ENCODE measurements around the gene ADGRG4.
"Not testable (repeated sequence)": the region's sequence is repeated elsewhere in the genome, so short reads cannot be mapped to it uniquely, and the experiment has no call there.

The ADGRG4 gene

DNA sequence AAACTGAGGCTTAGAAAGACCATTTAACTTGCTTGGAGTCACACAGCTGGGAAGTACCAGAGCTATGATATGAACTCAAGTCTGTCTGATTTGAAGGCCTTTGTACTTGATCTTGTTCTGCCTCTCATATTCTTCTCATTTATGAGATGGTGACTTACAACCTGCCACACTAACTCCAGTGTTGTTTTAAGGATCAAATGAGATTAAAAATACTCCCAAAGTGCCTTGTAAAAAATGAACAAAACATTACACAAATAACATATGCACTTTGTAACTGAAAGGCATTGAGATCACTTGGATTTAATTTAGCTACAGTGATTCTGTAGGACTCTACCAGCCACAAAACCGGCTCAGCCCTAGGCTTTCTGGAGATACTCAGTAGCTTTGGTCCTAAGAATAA, 33.9 kb upstream of the ADGRG4 start:
- H3K9me3 ChIP-seq (ENCODE audit: insufficient read depth, low read depth, low read length) = no peaks in the 10 kb centered on the region
- WGBS = 94% methylated on average over 1 of the region's 1 CpG
- H3K4me1 ChIP-seq (ENCODE audit: insufficient read depth, low read length) = no peaks in the 10 kb centered on the region
- H3K36me3 ChIP-seq (ENCODE audit: insufficient read depth, low read length) = no peaks in the 10 kb centered on the region
- H3K9ac ChIP-seq (ENCODE audit: low read depth, low read length) = no peak overlapping the region
- H3K27me3 ChIP-seq (ENCODE audit: insufficient read depth, low read length) = no peaks in the 10 kb centered on the region
- no peak overlapping the region for H3K4me3 ChIP-seq (ENCODE audit: low read length)
- no peak overlapping the region for H3K27ac ChIP-seq (ENCODE audit: low read depth, low read length)

DNA sequence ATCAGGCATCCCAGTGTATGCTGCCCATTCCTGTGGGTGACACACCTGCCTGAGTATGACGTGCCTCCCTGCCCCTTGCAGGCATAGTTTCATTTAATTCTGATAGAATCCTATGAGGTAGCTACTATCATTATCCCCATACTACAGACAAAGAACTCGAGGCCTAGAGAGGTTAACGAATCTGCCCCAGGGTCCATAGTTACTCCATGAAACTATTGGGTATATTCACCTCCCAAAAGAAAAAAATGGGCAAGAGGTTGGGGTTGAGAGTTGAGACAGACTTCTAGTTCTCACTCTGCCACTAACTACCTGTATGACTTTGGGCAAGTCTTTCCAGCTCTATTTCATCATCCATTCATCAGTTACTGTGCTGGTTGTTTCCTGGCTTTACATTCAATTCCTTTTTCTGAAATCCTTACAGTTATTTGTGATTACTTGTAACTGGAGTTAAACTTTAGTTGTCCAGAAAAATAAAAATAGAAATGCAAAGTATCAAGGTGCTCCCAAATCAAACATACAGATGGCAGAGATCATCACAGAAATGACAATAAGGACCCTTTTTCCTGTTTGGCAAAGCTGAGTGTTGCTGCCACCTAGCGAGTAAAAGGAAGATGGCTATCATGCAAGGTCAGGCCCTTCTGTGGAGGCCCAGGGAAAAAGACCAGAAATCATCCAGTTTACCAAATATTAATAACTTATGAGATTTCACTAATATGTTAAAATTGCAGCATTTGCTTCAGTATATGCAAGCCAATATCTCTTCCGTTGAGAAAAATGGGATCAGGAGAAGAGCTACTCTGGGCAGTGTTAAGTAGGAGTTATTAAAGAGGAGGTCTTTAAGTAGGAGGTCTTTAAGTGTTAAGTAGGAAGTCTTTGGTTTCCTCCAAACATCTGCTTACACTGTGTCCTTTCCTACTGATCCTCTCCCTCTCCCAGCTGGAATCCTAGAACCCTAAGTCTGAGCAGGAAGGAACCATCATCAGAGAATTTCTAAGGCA, 32.4 kb upstream of the ADGRG4 start:
- Histone ChIP-seq H3K9ac (ENCODE audit: low read depth, low read length) (no peak overlapping the region), H3K9me3 (ENCODE audit: insufficient read depth, low read depth, low read length) (no peaks in the 10 kb centered on the region), H3K36me3 (ENCODE audit: insufficient read depth, low read length) (no peaks in the 10 kb centered on the region), H3K4me1 (ENCODE audit: insufficient read depth, low read length) (no peaks in the 10 kb centered on the region), H3K27ac (ENCODE audit: low read depth, low read length) (no peak overlapping the region), H3K27me3 (ENCODE audit: insufficient read depth, low read length) (no peaks in the 10 kb centered on the region), H3K4me3 (ENCODE audit: low read length) (no peak overlapping the region)
- 19% methylated on average over 3 of the region's 5 CpGs for whole genome bisulfite sequencing

DNA sequence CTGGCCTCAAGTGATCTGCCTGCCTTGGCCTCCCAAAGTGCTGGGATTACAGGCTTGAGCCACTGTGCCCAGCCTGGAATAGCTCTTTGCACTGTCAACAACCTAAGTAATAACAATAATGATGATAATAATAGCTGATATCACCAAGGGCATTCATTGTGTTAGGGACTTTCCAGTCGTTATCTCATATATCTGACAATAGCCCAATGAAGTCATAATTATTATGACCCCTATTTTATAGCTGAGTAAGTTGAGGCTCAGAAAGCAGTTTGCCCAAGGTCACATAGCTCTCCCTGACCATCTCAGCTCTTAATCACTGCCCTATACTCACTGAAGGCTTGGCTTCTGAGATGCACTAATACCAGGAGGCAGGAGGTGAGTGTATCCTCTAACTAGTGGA, 30.8 kb upstream of the ADGRG4 start:
- H3K36me3 ChIP-seq (ENCODE audit: insufficient read depth, low read length) = no peaks in the 10 kb centered on the region
- H3K4me3 ChIP-seq (ENCODE audit: low read length) = no peak overlapping the region
- H3K9me3 ChIP-seq (ENCODE audit: insufficient read depth, low read depth, low read length) = no peaks in the 10 kb centered on the region
- WGBS = no CpG with 5 or more reads among the region's 1 CpG
- H3K9ac ChIP-seq (ENCODE audit: low read depth, low read length) = no peak overlapping the region
- no peak overlapping the region for H3K27ac ChIP-seq (ENCODE audit: low read depth, low read length)
- no peaks in the 10 kb centered on the region for H3K4me1 ChIP-seq (ENCODE audit: insufficient read depth, low read length)
- H3K27me3 ChIP-seq (ENCODE audit: insufficient read depth, low read length) = no peaks in the 10 kb centered on the region

DNA sequence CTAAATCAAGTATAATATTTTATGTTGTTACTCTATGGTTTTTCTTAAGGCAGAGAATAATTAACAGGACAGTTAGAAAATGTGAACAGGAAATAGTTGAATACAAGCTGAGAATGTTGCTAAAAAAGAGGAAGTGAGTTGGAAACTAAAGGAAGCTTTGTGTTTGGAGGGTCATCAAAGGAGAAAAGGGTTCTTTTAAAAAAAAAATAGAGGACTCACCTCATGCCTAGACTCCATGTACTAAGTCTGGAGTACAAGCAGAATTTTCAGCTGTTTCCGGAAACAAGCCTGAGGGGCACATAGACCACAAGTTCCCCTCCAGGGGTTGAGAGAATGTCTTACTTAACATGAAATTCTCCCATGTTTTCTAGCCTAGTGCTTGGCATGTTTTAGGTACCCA, 29.5 kb upstream of the ADGRG4 start:
- Histone ChIP-seq H3K27ac (ENCODE audit: low read depth, low read length) (no peak overlapping the region), H3K36me3 (ENCODE audit: insufficient read depth, low read length) (no peaks in the 10 kb centered on the region), H3K4me3 (ENCODE audit: low read length) (no peak overlapping the region), H3K9me3 (ENCODE audit: insufficient read depth, low read depth, low read length) (no peaks in the 10 kb centered on the region), H3K9ac (ENCODE audit: low read depth, low read length) (no peak overlapping the region), H3K4me1 (ENCODE audit: insufficient read depth, low read length) (no peaks in the 10 kb centered on the region), H3K27me3 (ENCODE audit: insufficient read depth, low read length) (no peaks in the 10 kb centered on the region)
- WGBS = 100% methylated on average over 1 of the region's 1 CpG

DNA sequence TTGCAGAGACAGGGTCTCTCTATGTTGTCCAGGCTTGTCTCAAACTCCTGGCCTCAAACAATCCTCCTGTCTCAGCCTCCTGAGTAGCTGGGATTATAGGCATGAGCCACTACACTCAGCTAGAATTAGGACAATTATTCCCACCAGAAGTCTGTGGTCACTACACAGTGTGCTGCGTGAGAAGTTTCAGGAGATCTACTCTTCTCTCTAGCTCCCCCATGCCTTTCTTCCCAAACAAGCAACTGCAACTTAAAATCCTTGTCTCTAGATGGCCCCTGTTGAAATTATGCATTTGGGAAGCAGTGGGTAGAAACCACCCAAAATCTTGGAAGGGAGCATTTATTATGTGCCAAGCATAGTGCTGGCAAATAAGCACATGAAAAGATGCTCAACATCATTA, 28.4 kb upstream of the ADGRG4 start:
- Histone ChIP-seq H3K27ac (ENCODE audit: low read depth, low read length) (no peak overlapping the region), H3K36me3 (ENCODE audit: insufficient read depth, low read length) (no peaks in the 10 kb centered on the region), H3K9ac (ENCODE audit: low read depth, low read length) (no peak overlapping the region), H3K4me3 (ENCODE audit: low read length) (no peak overlapping the region), H3K9me3 (ENCODE audit: insufficient read depth, low read depth, low read length) (no peaks in the 10 kb centered on the region), H3K4me1 (ENCODE audit: insufficient read depth, low read length) (no peaks in the 10 kb centered on the region), H3K27me3 (ENCODE audit: insufficient read depth, low read length) (no peaks in the 10 kb centered on the region)
- WGBS = no CpG with 5 or more reads among the region's 1 CpG

DNA sequence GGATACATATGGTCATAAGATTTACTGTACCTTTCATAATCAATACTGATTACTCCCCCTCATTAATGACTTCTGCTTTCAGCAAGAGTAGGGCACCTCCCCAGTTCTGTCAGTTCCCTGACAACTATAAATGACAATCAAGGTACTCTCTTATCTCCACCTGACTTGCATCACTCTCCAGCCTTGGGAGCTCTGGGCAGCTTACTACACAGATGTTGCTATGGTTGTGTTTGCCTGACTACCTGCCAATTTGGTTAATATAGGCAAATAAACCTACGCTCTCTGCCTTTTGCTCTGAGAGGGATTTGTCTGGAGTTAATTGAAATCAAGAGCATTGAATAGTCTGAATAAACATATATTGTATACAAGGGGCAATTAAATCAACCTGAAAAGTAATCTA, 26.8 kb upstream of the ADGRG4 start:
- no peak overlapping the region for H3K27ac ChIP-seq (ENCODE audit: low read depth, low read length)
- WGBS = 100% methylated on average over 1 of the region's 1 CpG
- H3K9me3 ChIP-seq (ENCODE audit: insufficient read depth, low read depth, low read length) = no peaks in the 10 kb centered on the region
- H3K4me1 ChIP-seq (ENCODE audit: insufficient read depth, low read length) = no peaks in the 10 kb centered on the region
- no peak overlapping the region for H3K9ac ChIP-seq (ENCODE audit: low read depth, low read length)
- no peaks in the 10 kb centered on the region for H3K36me3 ChIP-seq (ENCODE audit: insufficient read depth, low read length)
- H3K27me3 ChIP-seq (ENCODE audit: insufficient read depth, low read length) = no peaks in the 10 kb centered on the region
- no peak overlapping the region for H3K4me3 ChIP-seq (ENCODE audit: low read length)

DNA sequence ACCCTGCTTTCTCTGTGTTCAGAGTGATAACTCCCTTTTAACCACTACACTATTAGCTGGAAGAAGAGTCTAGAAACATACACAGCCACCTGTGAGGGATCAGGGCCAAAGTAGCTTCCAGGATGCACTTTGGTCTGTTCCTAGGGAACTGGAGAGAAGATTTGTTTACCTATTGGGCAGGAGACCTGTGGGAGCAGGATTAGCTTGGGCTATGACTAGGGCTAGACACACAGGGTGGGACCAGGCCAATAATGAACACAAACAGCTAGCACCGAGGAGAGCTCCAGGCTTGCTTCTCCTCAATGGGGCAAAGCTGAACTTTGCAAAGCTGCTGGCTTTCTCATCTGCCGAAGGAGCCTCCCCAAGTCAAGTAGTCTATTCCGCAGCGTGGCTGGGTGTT, 25.2 kb upstream of the ADGRG4 start:
- H3K36me3 ChIP-seq (ENCODE audit: insufficient read depth, low read length) = no peaks in the 10 kb centered on the region
- 74% methylated on average over 4 of the region's 4 CpGs for WGBS
- H3K9ac ChIP-seq (ENCODE audit: low read depth, low read length) = no peak overlapping the region
- no peaks in the 10 kb centered on the region for H3K27me3 ChIP-seq (ENCODE audit: insufficient read depth, low read length)
- H3K27ac ChIP-seq (ENCODE audit: low read depth, low read length) = no peak overlapping the region
- no peak overlapping the region for H3K4me3 ChIP-seq (ENCODE audit: low read length)
- no peaks in the 10 kb centered on the region for H3K9me3 ChIP-seq (ENCODE audit: insufficient read depth, low read depth, low read length)
- no peaks in the 10 kb centered on the region for H3K4me1 ChIP-seq (ENCODE audit: insufficient read depth, low read length)

DNA sequence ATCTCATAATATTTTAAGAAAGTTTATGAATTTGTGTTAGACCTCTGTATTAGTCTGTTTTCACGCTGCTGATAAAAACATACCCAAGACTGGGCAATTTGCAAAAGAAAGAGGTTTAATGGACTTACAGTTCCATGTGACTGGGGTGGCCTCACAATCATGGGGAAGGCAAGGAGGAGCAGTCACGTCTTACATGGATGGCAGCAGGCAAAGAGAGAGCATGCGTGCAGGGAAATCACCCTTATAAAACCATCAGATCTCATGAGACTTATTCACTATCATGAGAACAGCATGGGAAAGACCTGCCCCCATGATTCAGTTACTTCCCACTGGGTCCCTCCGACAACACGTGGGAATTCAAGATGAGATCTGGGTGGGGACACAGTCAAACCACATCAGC, 14.4 kb upstream of the ADGRG4 start:
- H3K4me1 ChIP-seq (ENCODE audit: insufficient read depth, low read length); H3K9me3 ChIP-seq (ENCODE audit: insufficient read depth, low read depth, low read length); H3K9ac ChIP-seq (ENCODE audit: low read depth, low read length); H3K4me3 ChIP-seq (ENCODE audit: low read length); H3K27ac ChIP-seq (ENCODE audit: low read depth, low read length); H3K27me3 ChIP-seq (ENCODE audit: insufficient read depth, low read length); H3K36me3 ChIP-seq (ENCODE audit: insufficient read depth, low read length): not testable (repeated sequence)
- 90% methylated on average over 5 of the region's 5 CpGs for WGBS

DNA sequence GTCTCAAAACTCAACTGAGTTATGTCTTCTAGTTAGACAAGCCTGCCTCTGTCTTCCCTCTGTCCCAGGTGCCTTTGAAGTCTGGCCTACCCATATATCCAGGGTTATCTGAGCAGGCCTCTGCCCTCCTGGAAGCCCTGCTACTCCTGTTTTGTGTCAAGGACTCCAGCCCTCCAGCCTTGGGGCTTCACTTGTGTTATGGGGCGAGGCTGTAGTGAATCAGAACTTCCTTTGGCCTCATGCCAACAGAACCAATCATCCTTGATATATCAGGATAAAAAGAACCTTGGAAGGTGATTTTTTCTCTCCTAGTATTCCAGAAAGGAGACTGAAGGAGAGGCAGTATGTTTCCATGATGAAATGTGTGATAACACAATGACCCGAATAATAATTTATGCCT, 8.9 kb upstream of the ADGRG4 start:
- no peaks in the 10 kb centered on the region for H3K36me3 ChIP-seq (ENCODE audit: insufficient read depth, low read length)
- no peaks in the 10 kb centered on the region for H3K27me3 ChIP-seq (ENCODE audit: insufficient read depth, low read length)
- 97% methylated on average over 1 of the region's 2 CpGs for WGBS
- H3K4me3 ChIP-seq (ENCODE audit: low read length) = no peak overlapping the region
- H3K4me1 ChIP-seq (ENCODE audit: insufficient read depth, low read length) = no peaks in the 10 kb centered on the region
- H3K9me3 ChIP-seq (ENCODE audit: insufficient read depth, low read depth, low read length) = no peaks in the 10 kb centered on the region
- H3K9ac ChIP-seq (ENCODE audit: low read depth, low read length) = no peak overlapping the region
- H3K27ac ChIP-seq (ENCODE audit: low read depth, low read length) = no peak overlapping the region

DNA sequence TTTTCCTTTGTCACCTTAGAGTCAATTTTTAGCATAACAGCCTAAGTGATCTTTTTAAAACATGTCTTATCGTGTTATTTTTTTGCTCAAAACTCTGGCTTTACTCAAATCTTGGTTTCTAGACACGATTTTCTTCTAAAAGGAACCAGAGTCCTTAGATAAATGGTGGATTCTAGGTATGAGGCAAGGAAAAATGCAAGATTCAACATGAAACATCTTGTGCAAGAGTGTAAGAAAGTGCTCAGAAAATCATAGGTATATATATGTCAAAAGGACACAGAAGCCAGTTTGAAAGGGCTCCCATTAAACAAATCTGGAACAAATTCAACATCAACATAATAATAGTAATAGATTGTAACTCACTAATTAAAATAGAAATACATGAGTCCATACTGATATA, 8.1 kb upstream of the ADGRG4 start:
- H3K4me3 ChIP-seq (ENCODE audit: low read length) = no peak overlapping the region
- no peak overlapping the region for H3K9ac ChIP-seq (ENCODE audit: low read depth, low read length)
- H3K36me3 ChIP-seq (ENCODE audit: insufficient read depth, low read length) = no peaks in the 10 kb centered on the region
- H3K27me3 ChIP-seq (ENCODE audit: insufficient read depth, low read length) = no peaks in the 10 kb centered on the region
- WGBS = 98% methylated on average over 2 of the region's 2 CpGs
- H3K27ac ChIP-seq (ENCODE audit: low read depth, low read length) = no peak overlapping the region
- no peaks in the 10 kb centered on the region for H3K4me1 ChIP-seq (ENCODE audit: insufficient read depth, low read length)
- no peaks in the 10 kb centered on the region for H3K9me3 ChIP-seq (ENCODE audit: insufficient read depth, low read depth, low read length)

DNA sequence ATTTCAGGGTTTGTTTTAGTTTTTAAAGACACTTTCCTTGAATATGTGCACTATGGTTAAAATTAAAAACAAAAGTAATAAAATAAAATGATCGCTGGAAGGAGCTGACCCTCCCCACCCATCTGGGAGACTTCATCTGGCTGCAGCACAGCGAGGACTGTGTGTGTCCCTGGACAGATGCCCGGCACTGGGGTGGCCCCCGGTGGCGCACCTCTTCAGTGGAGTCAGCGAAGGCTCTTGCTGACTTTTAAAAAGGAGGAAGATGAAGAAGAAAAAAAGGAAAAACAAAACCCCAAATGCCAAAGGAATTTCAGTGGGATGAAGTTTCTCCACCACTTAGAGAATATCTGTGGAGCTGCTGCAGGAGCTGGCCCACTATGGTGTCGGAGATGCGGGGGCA, 5.4 kb upstream of the ADGRG4 start:
- Histone ChIP-seq H3K9ac (ENCODE audit: low read depth, low read length) (no peak overlapping the region), H3K9me3 (ENCODE audit: insufficient read depth, low read depth, low read length) (no peaks in the 10 kb centered on the region), H3K4me3 (ENCODE audit: low read length) (no peak overlapping the region), H3K4me1 (ENCODE audit: insufficient read depth, low read length) (no peaks in the 10 kb centered on the region), H3K27ac (ENCODE audit: low read depth, low read length) (no peak overlapping the region), H3K27me3 (ENCODE audit: insufficient read depth, low read length) (no peaks in the 10 kb centered on the region), H3K36me3 (ENCODE audit: insufficient read depth, low read length) (no peaks in the 10 kb centered on the region)
- WGBS = 93% methylated on average over 7 of the region's 8 CpGs

DNA sequence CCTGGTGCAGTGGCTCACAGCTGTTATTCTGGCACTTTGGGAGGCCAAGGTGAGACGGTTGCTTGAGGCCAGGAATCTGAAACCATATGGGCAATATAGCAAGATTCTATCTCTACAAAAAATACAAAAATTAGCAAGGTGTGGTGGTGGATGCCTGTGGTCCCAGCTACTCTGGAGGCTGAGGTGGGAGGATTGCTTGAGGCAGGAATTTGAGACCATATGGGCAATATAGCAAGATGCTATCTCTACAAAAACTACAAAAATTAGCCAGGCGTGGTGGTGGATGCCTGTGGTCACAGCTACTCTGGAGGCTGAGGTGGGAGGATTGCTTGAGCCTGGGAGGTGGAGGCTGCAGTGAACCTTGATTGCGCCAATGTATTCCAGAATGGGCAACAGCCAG, 2.3 kb downstream of the ADGRG4 start:
- no peaks in the 10 kb centered on the region for H3K27me3 ChIP-seq (ENCODE audit: insufficient read depth, low read length)
- no peaks in the 10 kb centered on the region for H3K4me1 ChIP-seq (ENCODE audit: insufficient read depth, low read length)
- H3K4me3 ChIP-seq (ENCODE audit: low read length) = no peak overlapping the region
- H3K36me3 ChIP-seq (ENCODE audit: insufficient read depth, low read length) = no peaks in the 10 kb centered on the region
- H3K9ac ChIP-seq (ENCODE audit: low read depth, low read length) = no peak overlapping the region
- no peaks in the 10 kb centered on the region for H3K9me3 ChIP-seq (ENCODE audit: insufficient read depth, low read depth, low read length)
- no peak overlapping the region for H3K27ac ChIP-seq (ENCODE audit: low read depth, low read length)
- 89% methylated on average over 3 of the region's 3 CpGs for WGBS

Data from HUES64 (cell line).